Astrocyte (in vitro differentiated cells and primary cell): ENCODE data around the gene EMD. TPM values are rescaled to one million over a fixed set of nuclear protein-coding genes. Genes with fewer than 3 reads are reported as not detected.

Experiments
- DNase-seq: peaks from one replicate; pipeline ENCODE4 v3.0.0-alpha.2; 2010; ENCODE audit warnings: low read depth
- FAIRE-seq: peaks from 2 replicates; lab custom pipeline; 2011; peaks lifted over from hg19 to GRCh38; lab: Jason Lieb, UNC
- H2AFZ ChIP-seq: 2 replicates; pipeline ENCODE4 v1.6.0; 2012; ENCODE audit warnings: low read depth, low read length, inconsistent platforms
- H3K27ac ChIP-seq: 2 replicates; pipeline ENCODE4 v1.5.1; 2011; ENCODE audit warnings: low read depth, low read length, inconsistent platforms
- H3K27me3 ChIP-seq: 2 replicates; pipeline ENCODE4 v1.6.0; 2011; ENCODE audit warnings: low read length, inconsistent platforms; ENCODE audit not compliant: insufficient read depth
- H3K36me3 ChIP-seq: 2 replicates; pipeline ENCODE4 v1.5.1; 2011; ENCODE audit warnings: low read length, inconsistent platforms; ENCODE audit not compliant: insufficient read depth
- H3K4me1 ChIP-seq: 2 replicates; pipeline ENCODE4 v1.5.1; 2011; ENCODE audit warnings: low read length, inconsistent platforms; ENCODE audit not compliant: insufficient read depth
- H3K4me2 ChIP-seq: 2 replicates; pipeline ENCODE4 v1.6.0; 2012; ENCODE audit warnings: low read length, inconsistent platforms
- H3K4me3 ChIP-seq: 2 replicates; pipeline ENCODE4 v1.5.1; 2011; ENCODE audit warnings: low read depth, mild to moderate bottlenecking, low read length, inconsistent platforms; ENCODE audit not compliant: insufficient read depth
- H3K79me2 ChIP-seq: 2 replicates; pipeline ENCODE4 v1.6.0; 2012; ENCODE audit warnings: mild to moderate bottlenecking, low read length, inconsistent platforms; ENCODE audit not compliant: insufficient read depth
- H3K9ac ChIP-seq: 2 replicates; pipeline ENCODE4 v1.6.0; 2012; ENCODE audit warnings: mild to moderate bottlenecking, low read length, inconsistent platforms
- H3K9me3 ChIP-seq: 2 replicates; pipeline ENCODE4 v1.5.1; 2012; ENCODE audit warnings: low read depth, mild to moderate bottlenecking, low read length, inconsistent platforms; ENCODE audit not compliant: insufficient read depth
- H4K20me1 ChIP-seq: 2 replicates; pipeline ENCODE4 v1.6.0; 2012; ENCODE audit warnings: low read length, inconsistent platforms; ENCODE audit not compliant: insufficient read depth
- H3K27ac Mint-ChIP-seq: one replicate; pipeline ENCODE4 v1.8.0; 2021; ENCODE audit warnings: mild to moderate bottlenecking, mixed read lengths; ENCODE audit not compliant: unreplicated experiment
- H3K27me3 Mint-ChIP-seq: one replicate; pipeline ENCODE4 v1.8.0; 2021; ENCODE audit warnings: low read depth, mixed read lengths; ENCODE audit not compliant: unreplicated experiment
- H3K36me3 Mint-ChIP-seq: one replicate; pipeline ENCODE4 v1.8.0; 2021; ENCODE audit warnings: low read depth, mixed read lengths; ENCODE audit not compliant: unreplicated experiment
- H3K4me1 Mint-ChIP-seq: one replicate; pipeline ENCODE4 v1.8.0; 2021; ENCODE audit warnings: low read depth, mixed read lengths; ENCODE audit not compliant: unreplicated experiment
- H3K4me3 Mint-ChIP-seq: one replicate; pipeline ENCODE4 v1.8.0; 2021; ENCODE audit warnings: mild to moderate bottlenecking, moderate library complexity, mixed read lengths; ENCODE audit not compliant: unreplicated experiment
- H3K9me3 Mint-ChIP-seq: one replicate; pipeline ENCODE4 v1.8.0; 2021; ENCODE audit warnings: mild to moderate bottlenecking, mixed read lengths; ENCODE audit not compliant: unreplicated experiment
- CTCF ChIP-seq: IDR thresholded peaks from 2 replicates; pipeline ENCODE4 v1.5.1; 2011; ENCODE audit warnings: low read depth, mild to moderate bottlenecking, inconsistent platforms, low read length, moderate library complexity; ENCODE audit not compliant: insufficient read depth
- EZH2 ChIP-seq: IDR thresholded peaks from 2 replicates; pipeline ENCODE4 v1.6.1; 2012; ENCODE audit warnings: mild to moderate bottlenecking, low read length, inconsistent platforms; ENCODE audit not compliant: insufficient read depth
- total RNA-seq: library from RNA; stranded (reverse); gene quantifications from 2 replicates; pipeline ENCODE4 v1.2.1, GENCODE V29; 2021

Gene EMD
- total RNA-seq, 1 donor from 2014 or later, result 75.6 TPM

GRCh38 chrX:154365052-154365600 lies 14.0 kb upstream of the EMD start:
- no peak overlapping the region for H2AFZ ChIP-seq
- no peak for DNase-seq
- no peak for FAIRE-seq
- no peaks in the 10 kb centered on the region for H3K9me3 ChIP-seq
- H3K79me2 ChIP-seq, result peaks cover 92% of the 10 kb centered on the region
- H3K27ac ChIP-seq, result no peak overlapping the region
- Mint-ChIP-seq H3K9me3 (no peaks in the 10 kb centered on the region), H3K36me3 (peaks cover 7% of the 10 kb centered on the region), H3K4me3 (peak overlapping the region; percentile 73), H3K27ac (no peak overlapping the region), H3K27me3 (no peaks in the 10 kb centered on the region), H3K4me1 (peaks cover 6% of the 10 kb centered on the region)
- no peaks in the 10 kb centered on the region for H3K27me3 ChIP-seq
- peaks cover 92% of the 10 kb centered on the region for H4K20me1 ChIP-seq
- TF ChIP-seq CTCF (no peak), EZH2 (no peak)
- no peak overlapping the region for H3K9ac ChIP-seq
- no peak overlapping the region for H3K4me3 ChIP-seq
- peaks cover 22% of the 10 kb centered on the region for H3K4me1 ChIP-seq
- peak overlapping the region; percentile 90 for H3K4me2 ChIP-seq
- peaks cover 27% of the 10 kb centered on the region for H3K36me3 ChIP-seq

- Histone ChIP-seq H4K20me1 (peaks cover 91% of the 10 kb centered on the region), H3K4me3 (no peak overlapping the region), H3K4me1 (peaks cover 22% of the 10 kb centered on the region), H3K36me3 (peaks cover 27% of the 10 kb centered on the region), H3K4me2 (peak overlapping the region; percentile 90), H3K27me3 (no peaks in the 10 kb centered on the region), H3K79me2 (peaks cover 95% of the 10 kb centered on the region), H2AFZ (no peak overlapping the region), H3K9me3 (no peaks in the 10 kb centered on the region), H3K27ac (no peak overlapping the region), H3K9ac (peak overlapping the region; percentile 95)
- Mint-ChIP-seq H3K9me3 (no peaks in the 10 kb centered on the region), H3K36me3 (peaks cover 7% of the 10 kb centered on the region), H3K27ac (no peak overlapping the region), H3K4me3 (no peak overlapping the region), H3K4me1 (peaks cover 4% of the 10 kb centered on the region), H3K27me3 (no peaks in the 10 kb centered on the region)
- DNase-seq, result no peak
- FAIRE-seq, result no peak
- TF ChIP-seq CTCF (no peak), EZH2 (no peak)
Observed at GRCh38 chrX:154365997-154366665, 13.0 kb upstream of the EMD start.

- Histone ChIP-seq H3K36me3 (peaks cover 23% of the 10 kb centered on the region), H2AFZ (no peak overlapping the region), H4K20me1 (peaks cover 86% of the 10 kb centered on the region), H3K4me1 (peaks cover 22% of the 10 kb centered on the region), H3K9ac (peak overlapping the region; percentile 95), H3K27me3 (no peaks in the 10 kb centered on the region), H3K4me3 (peak overlapping the region; percentile 10), H3K4me2 (peak overlapping the region; percentile 90), H3K9me3 (no peaks in the 10 kb centered on the region), H3K79me2 (peaks cover 93% of the 10 kb centered on the region), H3K27ac (no peak overlapping the region)
- FAIRE-seq (no peak), DNase-seq (no peak)
- Mint-ChIP-seq H3K9me3 (no peaks in the 10 kb centered on the region), H3K27ac (peak overlapping the region; percentile 80), H3K36me3 (peaks cover 7% of the 10 kb centered on the region), H3K4me3 (peak overlapping the region; percentile 72), H3K27me3 (no peaks in the 10 kb centered on the region), H3K4me1 (peaks cover 2% of the 10 kb centered on the region)
- TF ChIP-seq EZH2 (no peak), CTCF (no peak)
Observed at GRCh38 chrX:154366666-154367055, 12.4 kb upstream of the EMD start.
